NB4 (cell line): Measurements from ENCODE around the gene ZKSCAN8.

ENCODE experiments used
- CTCF ChIP-seq: IDR thresholded peaks from one replicate; pipeline ENCODE4 v1.5.1; 2012; ENCODE audit warnings: low read depth, low read length
- MAX ChIP-seq: IDR thresholded peaks from 2 replicates; pipeline ENCODE4 v1.6.1; 2011; ENCODE audit warnings: low read depth, low read length

GRCh38 chr6:28205879-28206278 lies 64.2 kb downstream of the ZKSCAN8 start:
- TF ChIP-seq CTCF, result no peak
- no peak for TF ChIP-seq MAX
